HG02571 (cell line): Measurements from ENCODE around the gene HLF.

Experiments used
- ATAC-seq: cut with Tn5 transposase; IDR thresholded peaks from one replicate; pipeline ENCODE4 v1.9.1; 2021; ENCODE audit warnings: mild to moderate bottlenecking, moderate library complexity; ENCODE audit not compliant: unreplicated experiment

The HLF gene

GRCh38 chr17:55305321-55306087 is 40.7 kb downstream of the HLF start:
- ATAC-seq = no peak

- no peak for ATAC-seq
Observed at GRCh38 chr17:55307879-55308278, 43.1 kb downstream of the HLF start.

- no peak for ATAC-seq
Observed at GRCh38 chr17:55308613-55309391, 44.0 kb downstream of the HLF start.

- no peak for ATAC-seq
Observed at GRCh38 chr17:55311767-55312375, 47.1 kb downstream of the HLF start.

GRCh38 chr17:55312852-55313251 is 48.1 kb downstream of the HLF start:
- no peak for ATAC-seq

GRCh38 chr17:55314061-55314783 is 49.5 kb downstream of the HLF start:
- ATAC-seq = no peak

GRCh38 chr17:55314784-55315491 is 50.2 kb downstream of the HLF start:
- ATAC-seq = no peak

GRCh38 chr17:55316499-55316898 is 51.7 kb downstream of the HLF start:
- ATAC-seq = no peak

GRCh38 chr17:55317284-55317683 is 52.5 kb downstream of the HLF start:
- ATAC-seq = no peak

GRCh38 chr17:55318081-55318480 is 53.3 kb downstream of the HLF start:
- no peak for ATAC-seq

- no peak for ATAC-seq
Observed at GRCh38 chr17:55318715-55319487, 54.1 kb downstream of the HLF start.

GRCh38 chr17:55319933-55320593 is 55.3 kb downstream of the HLF start:
- no peak for ATAC-seq

GRCh38 chr17:55320594-55321426 is 56.0 kb downstream of the HLF start:
- no peak for ATAC-seq

GRCh38 chr17:55321427-55322060 is 56.8 kb downstream of the HLF start:
- no peak for ATAC-seq

- no peak for ATAC-seq
Observed at GRCh38 chr17:55322453-55322985, 57.8 kb downstream of the HLF start.

GRCh38 chr17:55323518-55324295 is 58.9 kb downstream of the HLF start:
- no peak for ATAC-seq
